Endothelial cell of umbilical vein (primary cell): Measurements from ENCODE around the gene L3MBTL4. TPM values are rescaled to one million over a fixed set of nuclear protein-coding genes. Genes with fewer than 3 reads are reported as not detected.

Experiments
- BruUV-seq: library from RNA; stranded (reverse); fragments of 400-500 nt; replicated peaks from 2 replicates; lab custom pipeline; 2021; lab: Mats Ljungman, UMichigan
- CTCF ChIA-PET: fragments of 300-600, 350-600 bp; sonication (Branson Sonifier 250); formaldehyde crosslinking; loops from one replicate; lab custom pipeline; 2021; ENCODE audit warnings: antibody characterized with exemption, inconsistent platforms; lab: Charles Lee
- POLR2A ChIA-PET: fragments of 300-600, 350-600 bp; sonication (Branson Sonifier 250); formaldehyde crosslinking; loops from one replicate; lab custom pipeline; 2021; ENCODE audit warnings: antibody characterized with exemption, inconsistent platforms; lab: Charles Lee
- DNase-seq: peaks from one replicate; pipeline ENCODE4 v3.0.0-alpha.2; 2011; ENCODE audit warnings: low read depth, low spot score
- FAIRE-seq: peaks from 2 replicates; lab custom pipeline; 2011; peaks lifted over from hg19 to GRCh38; lab: Jason Lieb, UNC
- H2AFZ ChIP-seq: 2 replicates; pipeline ENCODE4 v1.6.0; 2012; ENCODE audit warnings: low read depth, low read length, control low read depth, inconsistent platforms
- H3K27ac ChIP-seq: 2 replicates; pipeline ENCODE4 v1.5.1; 2011; ENCODE audit warnings: low read depth, mild to moderate bottlenecking, control low read depth, low read length, moderate library complexity; ENCODE audit not compliant: insufficient read depth
- H3K27me3 ChIP-seq, 2 experiments: 2 replicates each; pipeline versions ENCODE4 v1.6.0 to v1.6.1; 2011; ENCODE audit warnings: low read length in 2 of 2, mixed read lengths in 1 of 2; ENCODE audit not compliant: control insufficient read depth in 2 of 2, insufficient read depth in 2 of 2
- H3K36me3 ChIP-seq, 2 experiments: 2 replicates in 1 of 2; 3 replicates in 1 of 2; pipeline ENCODE4 v1.5.1; 2011; ENCODE audit warnings: low read length in 2 of 2, mild to moderate bottlenecking in 1 of 2, moderate library complexity in 1 of 2; ENCODE audit not compliant: control insufficient read depth in 2 of 2, insufficient read depth in 2 of 2; ENCODE audit errors: extremely low read depth in 1 of 2
- H3K4me1 ChIP-seq: 3 replicates; pipeline ENCODE4 v1.5.1; 2011; ENCODE audit warnings: mild to moderate bottlenecking, low read length; ENCODE audit not compliant: control insufficient read depth, insufficient read depth; ENCODE audit errors: extremely low read depth
- H3K4me2 ChIP-seq: 2 replicates; pipeline ENCODE4 v1.6.1; 2011; ENCODE audit warnings: low read length, control low read depth, mixed read lengths; ENCODE audit not compliant: insufficient read depth
- H3K4me3 ChIP-seq, 3 experiments: fragments of 200-600 bp in 1 of 3; sonication (generic), shearing (Covaris generic) in 1 of 3; replicated peaks in 1 of 3; 2 replicates each; pipeline ENCODE4 v1.5.1; 2011 to 2016; ENCODE audit warnings: control low read depth in 3 of 3, low read length in 3 of 3, mild to moderate bottlenecking in 2 of 3, inconsistent platforms in 1 of 3, low read depth in 1 of 3, moderate library complexity in 1 of 3; ENCODE audit not compliant: insufficient read depth in 1 of 3
- H3K79me2 ChIP-seq: 2 replicates; pipeline ENCODE4 v1.6.0; 2012; ENCODE audit warnings: low read length, inconsistent platforms; ENCODE audit not compliant: control insufficient read depth, insufficient read depth
- H3K9ac ChIP-seq: replicated peaks from 2 replicates; pipeline ENCODE3; 2011; ENCODE audit warnings: low read length, control low read depth; ENCODE audit not compliant: insufficient read depth; ENCODE audit errors: extremely low read depth
- H3K9me1 ChIP-seq: replicated peaks from 3 replicates; pipeline ENCODE4 v1.6.0; 2011; ENCODE audit warnings: mild to moderate bottlenecking, low read length; ENCODE audit not compliant: control insufficient read depth, insufficient read depth; ENCODE audit errors: extremely low read depth
- H3K9me3 ChIP-seq: replicated peaks from 2 replicates; pipeline ENCODE4 v1.5.1; 2012; ENCODE audit warnings: low read length, inconsistent platforms; ENCODE audit not compliant: control insufficient read depth, insufficient read depth
- H4K20me1 ChIP-seq: replicated peaks from 2 replicates; pipeline ENCODE3; 2011; ENCODE audit warnings: mild to moderate bottlenecking, low read length; ENCODE audit not compliant: control insufficient read depth, insufficient read depth; ENCODE audit errors: extremely low read depth
- CTCF ChIP-seq, 2 donors: IDR thresholded peaks; 1 replicate in 1 of 2; 2 replicates in 1 of 2; pipeline ENCODE4 v1.5.1; 2011; ENCODE audit warnings: low read length in 2 of 2, mild to moderate bottlenecking in 2 of 2, moderate library complexity in 2 of 2, control low read depth in 1 of 2, inconsistent platforms in 1 of 2, low read depth in 1 of 2; ENCODE audit not compliant: insufficient read depth in 1 of 2; ENCODE audit errors: extremely low read depth in 1 of 2
- EZH2 ChIP-seq: IDR thresholded peaks from 2 replicates; pipeline ENCODE4 v1.6.1; 2012; ENCODE audit warnings: borderline replicate concordance, low read depth, mild to moderate bottlenecking, moderate library complexity, low read length, inconsistent platforms; ENCODE audit not compliant: severe bottlenecking
- FOS ChIP-seq: IDR thresholded peaks from 2 replicates; pipeline ENCODE4 v1.6.1; 2011; ENCODE audit warnings: mild to moderate bottlenecking, low read length, moderate library complexity, borderline replicate concordance; ENCODE audit not compliant: insufficient read depth
- GATA2 ChIP-seq: IDR thresholded peaks from 2 replicates; pipeline ENCODE4 v1.7.0; 2011; ENCODE audit warnings: low read depth, mild to moderate bottlenecking, moderate library complexity, mixed read lengths, low read length; ENCODE audit not compliant: insufficient read length, insufficient read depth
- JUN ChIP-seq: IDR thresholded peaks from 2 replicates; pipeline ENCODE4 v1.6.1; 2011; ENCODE audit warnings: borderline replicate concordance, low read depth; ENCODE audit not compliant: insufficient read length, insufficient read depth
- MAX ChIP-seq: IDR thresholded peaks from 2 replicates; pipeline ENCODE4 v1.6.1; 2011; ENCODE audit not compliant: insufficient read depth, insufficient read length
- MYC ChIP-seq: IDR thresholded peaks from one replicate; pipeline ENCODE4 v1.6.1; 2011; ENCODE audit warnings: mild to moderate bottlenecking, low read depth, low read length
- POLR2A ChIP-seq: IDR thresholded peaks from 2 replicates; pipeline ENCODE4 v1.6.1; 2012; ENCODE audit warnings: low read depth, mild to moderate bottlenecking, control low read depth, low read length
- POLR2AphosphoS5 ChIP-seq: IDR thresholded peaks from 2 replicates; pipeline ENCODE4 v1.6.1; 2012; ENCODE audit warnings: low read depth, mild to moderate bottlenecking, control low read depth, low read length, moderate library complexity; ENCODE audit not compliant: insufficient read depth
- dilution Hi-C: fragments of 300-500 bp; cut with MboI; formaldehyde crosslinking; loops from one replicate; pipeline ENCODE4 v1.15.0; 2019; ENCODE audit warnings: low sequenced_read_pairs; ENCODE audit not compliant: extremely low pct_ligation_motif_present
- intact Hi-C: fragments of 100-400 bp; cut with micrococcal nuclease; formaldehyde crosslinking; loops from one replicate; pipeline ENCODE4 v1.10.0; 2022
- polyA plus RNA-seq, 4 experiments: library from polyadenylated mRNA; depleted of rRNA in 3 of 4; stranded (reverse) in 3 of 4; unstranded in 1 of 4; fragments of >200 nt; gene quantifications; 2 replicates each; pipeline versions ENCODE4 v1.2.1 to v1.2.3, GENCODE V29; 2011 to 2012; ENCODE audit warnings: missing spikeins in 1 of 4
- total RNA-seq: library from RNA; stranded (reverse); gene quantifications from 2 replicates; pipeline ENCODE4 v1.2.3, GENCODE V29; 2021

The L3MBTL4 gene
- total and polyA plus RNA-seq, 2 donors (not counting 3 experiments of a cell fraction or from before 2014, with no cell fraction given), result 0.80 TPM; not detected in 1

GRCh38 chr18:5948237-5948636, 466.5 kb downstream of the L3MBTL4 start:
- Histone ChIP-seq H3K4me2 (no peak overlapping the region), H3K4me3 (no peak overlapping the region), H3K36me3 (no peaks in the 10 kb centered on the region), H3K4me1 (no peaks in the 10 kb centered on the region), H3K79me2 (no peaks in the 10 kb centered on the region), H3K9me3 (no peaks in the 10 kb centered on the region), H3K9me1 (no peaks in the 10 kb centered on the region), H2AFZ (no peak overlapping the region), H3K9ac (no peak overlapping the region), H3K27ac (no peak overlapping the region), H4K20me1 (no peaks in the 10 kb centered on the region), H3K27me3 (no peaks in the 10 kb centered on the region)
- no peak for TF ChIP-seq POLR2AphosphoS5
- dilution Hi-C loops, result no loop called here
- no TSS peak for BruUV-seq
- DNase-seq (no peak), FAIRE-seq (no peak)
- ChIA-PET CTCF (interaction anchor here (0.9 kb wide), 1 partner anchor 57 kb away, joined by 3 read pairs; no protein-coding TSS in a partner anchor), POLR2A (no interaction called here)
- intact Hi-C loops, result no loop called here

GRCh38 chr18:5944448-5944847, 470.3 kb downstream of the L3MBTL4 start:
- Histone ChIP-seq H3K4me2 (no peak overlapping the region), H3K27ac (no peak overlapping the region), H3K9ac (no peak overlapping the region), H3K9me3 (no peaks in the 10 kb centered on the region), H3K4me3 (no peak overlapping the region), H3K27me3 (no peaks in the 10 kb centered on the region), H3K9me1 (no peaks in the 10 kb centered on the region), H2AFZ (no peak overlapping the region), H4K20me1 (no peaks in the 10 kb centered on the region), H3K4me1 (no peaks in the 10 kb centered on the region), H3K36me3 (no peaks in the 10 kb centered on the region), H3K79me2 (no peaks in the 10 kb centered on the region)
- CTCF ChIA-PET, result no interaction called here
- no peak for TF ChIP-seq EZH2
- TF ChIP-seq CTCF (IDR thresholded peaks at IDR 0.05; ENCODE audit: extremely low read depth in 1 of 2, insufficient read depth in 1 of 2, low read depth in 1 of 2, low read length in 2 of 2), result no peak
- TF ChIP-seq JUN, result no peak
- TF ChIP-seq POLR2A, result no peak
- TF ChIP-seq FOS, result no peak
- no peak for TF ChIP-seq MYC
- no peak for TF ChIP-seq MAX
- no peak for TF ChIP-seq POLR2AphosphoS5
- TF ChIP-seq GATA2, result no peak
- POLR2A ChIA-PET, result no interaction called here
- FAIRE-seq (no peak), DNase-seq (no peak)
- intact Hi-C loops, result no loop called here
- dilution Hi-C loops, result no loop called here
- no TSS peak for BruUV-seq
